ENCODE data around the gene CRIP2.
A peak's percentile ranks its signal among the peaks of the same experiment; 100 is the strongest.

The CRIP2 gene

GRCh38 chr14:105481886-105482457 is 7.4 kb downstream of the CRIP2 start:
- peak; percentile 86 for DNase-seq
- Mint-ChIP-seq H3K4me3 (peak overlapping the region; percentile 68), H3K4me1 (ENCODE audit: low read depth) (peaks cover 63% of the 10 kb centered on the region), H3K27ac (peak overlapping the region; percentile 96), H3K36me3 (ENCODE audit: low read depth) (no peaks in the 10 kb centered on the region), H3K9me3 (no peaks in the 10 kb centered on the region), H3K27me3 (peaks cover 11% of the 10 kb centered on the region)

DNA sequence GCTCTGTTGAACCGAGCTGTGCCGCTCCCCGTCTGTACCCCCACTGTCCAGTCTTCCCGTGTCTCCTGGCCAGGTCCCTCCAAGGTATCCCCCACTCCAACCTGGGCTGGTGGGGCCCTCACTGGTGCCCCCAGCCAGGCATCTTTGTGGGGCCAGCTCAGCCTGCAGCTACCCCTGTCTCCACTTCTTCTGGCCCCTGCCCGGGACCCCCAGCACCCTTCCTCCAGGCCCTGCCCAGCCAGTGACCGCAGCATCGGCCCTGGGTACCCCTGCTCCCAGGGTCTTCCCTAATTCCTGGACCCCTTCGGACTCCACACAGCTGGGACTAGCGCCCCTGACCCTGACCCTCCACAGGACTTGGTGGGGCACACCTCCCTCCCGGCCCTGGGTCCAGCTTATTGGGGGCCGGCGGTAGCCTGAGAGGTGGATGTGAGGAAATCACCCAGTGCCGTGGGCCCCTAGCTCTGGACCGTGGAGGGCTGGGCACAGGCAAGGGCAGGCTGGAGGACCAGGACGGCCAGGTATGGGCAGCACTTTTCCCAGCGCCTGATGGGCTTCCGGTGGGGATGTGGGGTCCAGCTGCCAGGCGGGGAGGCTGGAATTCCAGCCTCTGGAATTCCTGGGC is 8.0 kb downstream of the CRIP2 start:
- Mint-ChIP-seq H3K4me1 (ENCODE audit: low read depth) (peaks cover 59% of the 10 kb centered on the region), H3K36me3 (ENCODE audit: low read depth) (no peaks in the 10 kb centered on the region), H3K4me3 (peak overlapping the region; percentile 26), H3K9me3 (no peaks in the 10 kb centered on the region), H3K27me3 (peaks cover 7% of the 10 kb centered on the region), H3K27ac (peak overlapping the region; percentile 96)
- no peak for DNase-seq

- H3K36me3 Mint-ChIP-seq (ENCODE audit: low read depth) = no peaks in the 10 kb centered on the region
- DNase-seq = no peak
- H3K9me3 Mint-ChIP-seq = no peaks in the 10 kb centered on the region
- H3K27me3 Mint-ChIP-seq = peaks cover 7% of the 10 kb centered on the region
- peaks cover 64% of the 10 kb centered on the region for H3K4me1 Mint-ChIP-seq (ENCODE audit: low read depth)
- H3K4me3 Mint-ChIP-seq = no peak overlapping the region
- no peak overlapping the region for H3K27ac Mint-ChIP-seq
These were observed 8.9 kb downstream of the CRIP2 start for GRCh38 chr14:105483300-105484068.

- Mint-ChIP-seq H3K4me1 (ENCODE audit: low read depth) (peaks cover 71% of the 10 kb centered on the region), H3K27me3 (peaks cover 7% of the 10 kb centered on the region), H3K36me3 (ENCODE audit: low read depth) (no peaks in the 10 kb centered on the region), H3K4me3 (no peak overlapping the region), H3K27ac (peak overlapping the region; percentile 15), H3K9me3 (no peaks in the 10 kb centered on the region)
- no peak for DNase-seq
These were observed 9.7 kb downstream of the CRIP2 start for GRCh38 chr14:105484069-105484996.

- H3K4me3 Mint-ChIP-seq = no peak overlapping the region
- H3K4me1 Mint-ChIP-seq (ENCODE audit: low read depth) = peaks cover 70% of the 10 kb centered on the region
- no peaks in the 10 kb centered on the region for H3K9me3 Mint-ChIP-seq
- H3K36me3 Mint-ChIP-seq (ENCODE audit: low read depth) = no peaks in the 10 kb centered on the region
- peaks cover under 1% of the 10 kb centered on the region for H3K27me3 Mint-ChIP-seq
- H3K27ac Mint-ChIP-seq = no peak overlapping the region
- DNase-seq = no peak
These were observed 10.4 kb downstream of the CRIP2 start for GRCh38 chr14:105484997-105485393.

GRCh38 chr14:105485739-105486162 is 11.1 kb downstream of the CRIP2 start:
- Mint-ChIP-seq H3K4me1 (ENCODE audit: low read depth) (peaks cover 64% of the 10 kb centered on the region), H3K27me3 (no peaks in the 10 kb centered on the region), H3K9me3 (no peaks in the 10 kb centered on the region), H3K36me3 (ENCODE audit: low read depth) (no peaks in the 10 kb centered on the region), H3K4me3 (peak overlapping the region; percentile 25), H3K27ac (peak overlapping the region; percentile 26)
- no peak for DNase-seq

DNA sequence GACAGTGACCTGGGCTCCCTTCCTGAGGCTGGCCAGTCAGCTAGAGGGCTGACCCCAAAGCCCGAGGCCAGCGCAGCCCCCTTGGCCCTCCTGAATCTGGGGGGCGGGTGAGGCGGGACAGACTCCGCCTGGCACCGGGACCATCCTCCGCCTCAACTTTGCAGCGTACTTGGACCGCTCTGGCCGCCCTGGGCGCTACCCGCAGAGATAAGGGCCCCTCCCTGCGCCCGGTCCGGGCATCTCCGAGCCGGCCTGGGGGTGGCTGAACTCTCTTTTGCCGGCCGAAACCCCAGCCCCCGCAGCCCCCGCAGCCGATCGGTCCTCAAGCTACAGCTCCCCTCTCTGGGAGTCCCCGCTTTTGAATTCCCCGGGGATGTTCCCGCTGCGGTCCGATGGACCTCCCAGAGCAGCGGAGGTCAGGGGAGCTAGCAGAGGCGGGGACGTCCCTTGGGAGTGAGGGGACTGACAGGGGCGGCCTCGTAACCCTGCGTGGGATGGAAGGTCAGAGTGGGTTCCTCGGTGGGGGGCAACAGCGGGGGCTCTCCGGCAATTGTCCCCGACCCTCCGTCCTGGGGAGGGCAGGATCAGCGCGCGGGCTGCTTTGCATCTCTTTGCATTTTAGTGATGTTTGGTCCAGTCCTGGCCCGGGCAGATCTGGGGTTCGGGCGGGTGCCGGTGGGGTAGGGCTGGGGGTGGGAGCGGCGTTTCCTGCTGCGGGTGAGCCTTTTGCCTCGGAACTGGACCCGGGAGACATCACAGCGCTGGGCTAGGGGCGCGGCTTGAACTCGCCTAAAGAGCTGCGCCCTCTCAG is 11.7 kb downstream of the CRIP2 start, which contains the start of gene CRIP1:
Gene CRIP1 (plus strand): TSS at position 724 of the 811 bp plus-strand sequence. CDS start 374 bp downstream, outside the sequence.
- Mint-ChIP-seq H3K9me3 (no peaks in the 10 kb centered on the region), H3K27ac (peak within 1 kb of the TSS; percentile 71), H3K27me3 (no peaks in the 10 kb centered on the region), H3K36me3 (ENCODE audit: low read depth) (no peaks in the 10 kb centered on the region), H3K4me1 (ENCODE audit: low read depth) (peaks cover 58% of the 10 kb centered on the region), H3K4me3 (peak within 1 kb of the TSS; percentile 83)
- no peak for DNase-seq

DNA sequence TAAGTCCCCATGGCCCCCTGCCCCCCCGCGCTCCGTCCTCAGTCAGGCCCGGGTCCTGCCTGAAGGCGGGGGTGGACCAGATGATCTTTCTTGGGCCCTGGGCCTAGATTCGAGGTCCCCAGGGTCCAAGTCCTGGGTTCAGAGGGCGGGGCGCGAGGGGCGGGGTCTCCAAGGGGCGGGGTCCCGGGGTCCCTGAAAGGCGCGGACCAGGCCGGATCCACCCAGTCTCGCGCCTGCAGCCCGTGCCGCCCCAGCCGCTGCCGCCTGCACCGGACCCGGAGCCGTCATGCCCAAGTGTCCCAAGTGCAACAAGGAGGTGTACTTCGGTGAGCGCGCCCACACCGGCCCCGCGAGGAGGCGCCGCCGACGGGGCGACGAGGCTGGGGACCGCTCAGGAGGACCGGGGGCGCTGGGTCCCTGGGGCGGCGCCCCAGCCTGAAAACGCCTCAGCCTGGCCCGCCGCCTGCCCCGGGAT is 12.4 kb downstream of the CRIP2 start:
- peaks cover 57% of the 10 kb centered on the region for H3K4me1 Mint-ChIP-seq (ENCODE audit: low read depth)
- peaks cover 4% of the 10 kb centered on the region for H3K36me3 Mint-ChIP-seq (ENCODE audit: low read depth)
- peak overlapping the region; percentile 83 for H3K4me3 Mint-ChIP-seq
- peak; percentile 65 for DNase-seq
- no peaks in the 10 kb centered on the region for H3K27me3 Mint-ChIP-seq
- no peak overlapping the region for H3K27ac Mint-ChIP-seq
- H3K9me3 Mint-ChIP-seq = no peaks in the 10 kb centered on the region

DNA sequence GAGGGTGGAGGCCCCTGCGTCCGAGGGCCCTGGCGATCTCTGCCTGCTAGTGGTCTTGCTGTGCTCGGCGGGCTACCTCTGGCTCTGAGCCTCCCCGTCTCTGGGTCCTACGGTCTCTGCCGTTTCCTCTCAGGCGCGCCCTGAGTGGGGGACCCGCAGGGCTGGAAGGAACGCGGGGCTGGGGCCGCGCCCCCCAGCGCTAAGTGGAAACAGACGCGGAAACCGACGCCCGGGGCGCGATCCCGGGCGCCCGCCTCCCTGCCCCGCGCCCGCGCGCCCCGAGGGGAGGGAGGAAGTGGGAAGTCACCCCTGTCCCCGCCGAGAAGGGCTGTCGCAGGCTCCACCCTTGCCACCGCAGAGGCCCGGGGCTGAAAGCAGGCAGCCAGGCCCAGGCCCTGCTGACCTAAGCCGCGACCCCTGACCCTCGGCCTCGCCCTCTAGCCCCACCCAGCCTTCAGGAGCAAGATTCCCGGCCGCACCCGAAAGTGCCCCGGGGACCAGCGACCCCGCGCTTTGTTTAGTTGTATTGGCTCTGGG is 12.9 kb downstream of the CRIP2 start:
- peak; percentile 70 for DNase-seq
- H3K9me3 Mint-ChIP-seq = no peaks in the 10 kb centered on the region
- H3K4me3 Mint-ChIP-seq = peak overlapping the region; percentile 83
- H3K36me3 Mint-ChIP-seq (ENCODE audit: low read depth) = peaks cover 5% of the 10 kb centered on the region
- peaks cover 53% of the 10 kb centered on the region for H3K4me1 Mint-ChIP-seq (ENCODE audit: low read depth)
- H3K27me3 Mint-ChIP-seq = no peaks in the 10 kb centered on the region
- peak overlapping the region; percentile 71 for H3K27ac Mint-ChIP-seq

DNA sequence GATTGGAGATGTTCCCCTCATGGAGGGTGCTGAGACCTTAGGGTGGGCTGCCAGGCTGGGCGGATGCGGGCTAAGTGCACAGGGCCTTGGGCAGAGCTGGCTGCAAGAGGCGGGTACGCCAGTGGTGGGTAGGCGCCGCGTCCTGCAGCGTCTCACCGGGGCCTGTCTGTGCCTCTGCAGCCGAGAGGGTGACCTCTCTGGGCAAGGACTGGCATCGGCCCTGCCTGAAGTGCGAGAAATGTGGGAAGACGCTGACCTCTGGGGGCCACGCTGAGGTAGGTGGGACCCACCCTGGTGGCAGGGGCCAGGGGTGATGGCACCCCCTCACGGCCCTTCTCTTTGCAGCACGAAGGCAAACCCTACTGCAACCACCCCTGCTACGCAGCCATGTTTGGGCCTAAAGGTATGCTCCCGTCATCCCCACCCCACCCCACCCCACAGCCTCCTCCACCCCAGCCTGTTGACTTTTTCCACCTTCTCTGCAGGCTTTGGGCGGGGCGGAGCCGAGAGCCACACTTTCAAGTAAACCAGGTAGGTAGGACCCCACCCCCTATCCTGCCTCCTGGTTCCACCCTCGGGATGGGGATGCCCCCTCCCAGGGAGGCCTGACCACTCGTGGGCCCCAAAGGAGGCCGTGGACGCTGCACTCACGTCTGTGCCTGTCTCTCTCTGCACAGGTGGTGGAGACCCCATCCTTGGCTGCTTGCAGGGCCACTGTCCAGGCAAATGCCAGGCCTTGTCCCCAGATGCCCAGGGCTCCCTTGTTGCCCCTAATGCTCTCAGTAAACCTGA is 13.6 kb downstream of the CRIP2 start:
- H3K4me3 Mint-ChIP-seq = peak overlapping the region; percentile 83
- peaks cover 6% of the 10 kb centered on the region for H3K36me3 Mint-ChIP-seq (ENCODE audit: low read depth)
- peak; percentile 63 for DNase-seq
- no peaks in the 10 kb centered on the region for H3K9me3 Mint-ChIP-seq
- no peaks in the 10 kb centered on the region for H3K27me3 Mint-ChIP-seq
- H3K27ac Mint-ChIP-seq = peak overlapping the region; percentile 71
- H3K4me1 Mint-ChIP-seq (ENCODE audit: low read depth) = peaks cover 48% of the 10 kb centered on the region

DNA sequence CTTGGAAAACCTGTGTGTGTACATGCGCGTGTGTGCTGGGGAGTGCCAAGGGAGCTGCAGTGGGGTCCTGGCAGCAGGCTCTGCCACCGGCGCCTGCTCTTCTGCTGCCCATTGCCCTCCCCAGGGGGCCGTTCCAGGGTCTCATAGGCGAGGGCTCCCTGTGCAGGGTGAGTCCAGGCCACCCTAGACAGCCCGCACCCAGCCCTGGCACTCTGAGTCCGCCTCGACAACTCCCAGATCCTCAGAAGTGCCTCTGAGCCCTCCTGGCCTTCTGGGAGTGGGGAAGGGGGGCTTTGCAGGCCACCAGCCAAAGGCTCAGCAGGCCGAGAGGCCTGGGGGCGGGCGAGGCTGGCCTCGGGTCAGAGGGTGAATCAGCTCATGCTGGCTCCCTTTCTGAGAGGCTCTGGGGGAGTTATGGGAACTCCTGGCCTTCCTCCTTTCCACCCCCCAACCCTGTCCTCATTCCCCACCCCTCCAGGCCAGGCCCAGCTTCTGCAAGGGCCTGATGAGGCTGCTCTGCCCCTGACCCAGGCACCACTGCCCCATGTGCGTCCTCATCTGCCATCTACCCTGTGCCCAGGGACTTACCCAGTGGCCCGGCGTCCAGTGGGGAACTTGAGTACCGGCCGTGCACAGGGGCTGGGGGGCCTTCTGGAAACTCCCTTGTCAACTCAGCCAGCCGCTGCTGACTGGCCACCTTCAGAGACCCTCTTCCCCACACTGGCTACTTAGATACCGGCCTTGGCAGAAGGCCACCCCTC is 14.3 kb downstream of the CRIP2 start:
- Mint-ChIP-seq H3K27ac (peak overlapping the region; percentile 86), H3K27me3 (no peaks in the 10 kb centered on the region), H3K4me3 (peak overlapping the region; percentile 83), H3K9me3 (no peaks in the 10 kb centered on the region), H3K4me1 (ENCODE audit: low read depth) (peaks cover 50% of the 10 kb centered on the region), H3K36me3 (ENCODE audit: low read depth) (peaks cover 11% of the 10 kb centered on the region)
- no peak for DNase-seq

All from activated T-cell treated with anti-CD3 and anti-CD28 coated beads, Interleukin-2, amount 50 U/mL, for 24 hours (primary cell).